Measurements from ENCODE around the gene IPMK.
"Not testable (repeated sequence)": the region's sequence is repeated elsewhere in the genome, so short reads cannot be mapped to it uniquely, and the experiment has no call there.

Gene IPMK

GRCh38 chr10:58157076-58157766 lies 110.5 kb downstream of the IPMK start:
- no peak for DNase-seq (ENCODE audit: low read depth in 4 of 4, low spot score in 1 of 4)

DNA sequence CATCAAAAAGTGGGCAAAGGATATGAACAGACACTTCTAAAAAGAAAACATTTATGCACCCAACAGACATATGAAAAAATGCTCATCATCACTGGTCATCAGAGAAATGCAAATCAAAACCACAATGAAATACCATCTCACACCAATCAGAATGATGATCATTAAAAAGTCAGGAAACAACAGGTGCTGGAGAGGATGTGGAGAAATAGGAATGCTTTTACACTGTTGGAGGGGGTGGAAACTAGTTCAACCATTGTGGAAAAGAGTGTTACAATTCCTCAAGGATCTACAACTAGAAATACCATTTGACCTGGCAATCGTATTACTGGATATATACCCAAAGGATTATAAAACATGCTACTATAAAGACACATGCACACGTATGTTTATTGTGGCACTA lies 111.8 kb downstream of the IPMK start:
- DNase-seq (ENCODE audit: low read depth in 4 of 4, low spot score in 1 of 4) = not testable (repeated sequence)

GRCh38 chr10:58153751-58154150 lies 113.9 kb downstream of the IPMK start:
- no peak for DNase-seq (ENCODE audit: low read depth in 4 of 4, low spot score in 1 of 4)

DNA sequence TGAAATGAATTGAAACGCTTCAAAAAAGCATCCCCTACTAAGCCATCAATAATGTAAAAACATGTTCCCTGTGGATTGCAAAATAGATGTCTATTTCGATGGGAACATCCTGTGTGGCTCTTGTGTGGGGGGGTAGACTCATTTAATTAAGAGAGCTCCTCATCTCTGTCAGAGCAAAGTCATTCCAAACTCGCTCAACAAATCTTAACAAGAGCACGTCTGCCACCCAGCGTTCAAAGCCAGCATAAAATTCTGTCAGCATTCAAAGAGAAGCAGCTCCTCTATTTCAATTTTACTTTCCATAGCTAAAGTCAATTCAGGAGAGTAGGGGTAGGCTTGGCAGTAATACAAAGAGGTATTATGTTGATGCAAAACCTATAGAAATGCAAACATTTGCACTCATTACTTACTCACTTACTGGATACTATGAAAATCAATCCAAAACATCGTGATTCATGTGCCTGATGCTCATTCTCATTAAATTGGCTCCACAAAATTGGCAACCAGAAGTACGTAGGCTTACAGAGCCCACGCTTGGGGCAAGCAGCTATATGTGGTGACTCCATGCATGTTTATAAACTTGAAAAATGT lies 114.9 kb downstream of the IPMK start:
- peak in 2 of 4 experiments; percentile 4 for DNase-seq (ENCODE audit: low read depth in 4 of 4, low spot score in 1 of 4)

DNA sequence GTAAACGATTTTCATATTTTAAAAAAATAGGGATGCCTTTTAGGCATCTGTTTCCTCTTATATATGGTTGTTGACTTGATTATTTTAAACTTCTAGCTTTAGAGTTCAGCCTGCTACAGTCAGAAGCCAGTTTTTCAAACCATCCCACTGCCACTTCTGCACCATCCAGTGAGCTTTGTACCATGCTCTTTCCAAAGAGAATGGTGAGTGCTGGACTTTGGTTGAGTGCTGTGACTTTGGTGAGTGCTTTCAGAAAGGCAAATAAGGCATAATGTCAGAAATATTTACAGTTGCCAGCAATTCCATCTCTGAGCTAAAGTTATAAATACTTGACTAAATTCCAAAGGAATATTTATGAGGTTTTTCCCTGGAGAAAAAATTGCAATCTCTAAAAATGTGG lies 117.4 kb downstream of the IPMK start:
- no peak for DNase-seq (ENCODE audit: low read depth in 4 of 4, low spot score in 1 of 4)

DNA sequence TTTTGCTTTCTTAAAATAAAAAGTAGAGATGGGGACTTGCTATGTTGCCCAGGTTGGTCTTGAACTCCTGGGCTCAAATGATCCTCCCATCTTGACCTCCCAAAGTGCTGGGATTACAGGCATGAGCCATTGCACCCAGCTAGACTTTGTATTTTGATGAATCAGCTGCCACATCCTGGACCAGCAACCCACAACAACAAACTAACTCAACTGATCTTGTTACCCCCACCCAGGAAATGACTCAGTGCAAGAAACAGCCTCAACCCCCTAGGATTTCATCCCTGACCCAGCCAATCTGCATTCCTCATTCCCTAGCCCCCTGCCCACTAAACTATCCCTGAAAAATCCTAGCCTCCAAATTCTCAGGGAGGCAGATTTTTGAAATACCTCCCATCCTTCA lies 123.8 kb downstream of the IPMK start:
- DNase-seq (ENCODE audit: low read depth in 4 of 4, low spot score in 1 of 4) = no peak

Data from stimulated activated CD4-positive, alpha-beta T cell treated with anti-CD3 and anti-CD28 coated beads, Interleukin-1b, Interleukin-23, amount 100 ng/mL, for 24 hours (primary cell).